ENCODE results near the gene ARHGAP25.
A peak's percentile ranks its signal among the peaks of the same experiment; 100 is the strongest.

Gene ARHGAP25

GRCh38 chr2:68734688-68735525 lies at the start of gene ARHGAP25:
TSS of gene ARHGAP25 (plus strand) at chr2:68734811. CDS start at chr2:68735200, 389 bp downstream.
- Mint-ChIP-seq H3K4me3 (no peak within 1 kb of the TSS), H3K36me3 (no peaks in the 10 kb centered on the region), H3K4me1 (peaks cover 40% of the 10 kb centered on the region), H3K9me3 (no peaks in the 10 kb centered on the region), H3K27me3 (no peaks in the 10 kb centered on the region), H3K27ac (no peak within 1 kb of the TSS)

GRCh38 chr2:68686178-68686577 lies 48.4 kb upstream of the ARHGAP25 start:
- no peak overlapping the region for H3K27ac Mint-ChIP-seq
- peaks cover 2% of the 10 kb centered on the region for H3K27me3 Mint-ChIP-seq
- H3K4me1 Mint-ChIP-seq: peaks cover 15% of the 10 kb centered on the region
- H3K36me3 Mint-ChIP-seq: no peaks in the 10 kb centered on the region
- no peak overlapping the region for H3K4me3 Mint-ChIP-seq
- H3K9me3 Mint-ChIP-seq: no peaks in the 10 kb centered on the region

GRCh38 chr2:68687018-68687417 lies 47.6 kb upstream of the ARHGAP25 start:
- Mint-ChIP-seq H3K27ac (no peak overlapping the region), H3K9me3 (no peaks in the 10 kb centered on the region), H3K27me3 (peaks cover 2% of the 10 kb centered on the region), H3K36me3 (no peaks in the 10 kb centered on the region), H3K4me3 (no peak overlapping the region), H3K4me1 (peaks cover 15% of the 10 kb centered on the region)

GRCh38 chr2:68689553-68690537 lies 44.8 kb upstream of the ARHGAP25 start:
- Mint-ChIP-seq H3K4me1 (peaks cover 15% of the 10 kb centered on the region), H3K27me3 (peaks cover 2% of the 10 kb centered on the region), H3K9me3 (no peaks in the 10 kb centered on the region), H3K36me3 (no peaks in the 10 kb centered on the region), H3K27ac (peak overlapping the region; percentile 5), H3K4me3 (no peak overlapping the region)

- Mint-ChIP-seq H3K27ac (no peak overlapping the region), H3K9me3 (no peaks in the 10 kb centered on the region), H3K4me3 (no peak overlapping the region), H3K36me3 (no peaks in the 10 kb centered on the region), H3K27me3 (peaks cover 2% of the 10 kb centered on the region), H3K4me1 (peaks cover 15% of the 10 kb centered on the region)
Measured at GRCh38 chr2:68690851-68691250, 43.8 kb upstream of the ARHGAP25 start.

- Mint-ChIP-seq H3K4me3 (no peak overlapping the region), H3K4me1 (peaks cover 15% of the 10 kb centered on the region), H3K36me3 (no peaks in the 10 kb centered on the region), H3K27ac (no peak overlapping the region), H3K9me3 (no peaks in the 10 kb centered on the region), H3K27me3 (peaks cover 2% of the 10 kb centered on the region)
Measured at GRCh38 chr2:68692511-68692910, 42.1 kb upstream of the ARHGAP25 start.

GRCh38 chr2:68693951-68694350 lies 40.7 kb upstream of the ARHGAP25 start:
- H3K4me3 Mint-ChIP-seq: no peak overlapping the region
- H3K27me3 Mint-ChIP-seq: peaks cover 2% of the 10 kb centered on the region
- H3K9me3 Mint-ChIP-seq: no peaks in the 10 kb centered on the region
- H3K27ac Mint-ChIP-seq: no peak overlapping the region
- no peaks in the 10 kb centered on the region for H3K36me3 Mint-ChIP-seq
- H3K4me1 Mint-ChIP-seq: peaks cover 13% of the 10 kb centered on the region

GRCh38 chr2:68695971-68696370 lies 38.6 kb upstream of the ARHGAP25 start:
- Mint-ChIP-seq H3K9me3 (no peaks in the 10 kb centered on the region), H3K4me1 (no peaks in the 10 kb centered on the region), H3K27me3 (peaks cover 2% of the 10 kb centered on the region), H3K27ac (no peak overlapping the region), H3K4me3 (no peak overlapping the region), H3K36me3 (peaks cover 1% of the 10 kb centered on the region)

- H3K9me3 Mint-ChIP-seq: no peaks in the 10 kb centered on the region
- no peak overlapping the region for H3K4me3 Mint-ChIP-seq
- no peaks in the 10 kb centered on the region for H3K4me1 Mint-ChIP-seq
- H3K36me3 Mint-ChIP-seq: peaks cover 1% of the 10 kb centered on the region
- peaks cover 2% of the 10 kb centered on the region for H3K27me3 Mint-ChIP-seq
- no peak overlapping the region for H3K27ac Mint-ChIP-seq
Measured at GRCh38 chr2:68696554-68696953, 38.1 kb upstream of the ARHGAP25 start.

- Mint-ChIP-seq H3K4me1 (no peaks in the 10 kb centered on the region), H3K27ac (no peak overlapping the region), H3K4me3 (no peak overlapping the region), H3K27me3 (no peaks in the 10 kb centered on the region), H3K36me3 (peaks cover 1% of the 10 kb centered on the region), H3K9me3 (no peaks in the 10 kb centered on the region)
Measured at GRCh38 chr2:68698567-68699377, 35.8 kb upstream of the ARHGAP25 start.

GRCh38 chr2:68700560-68700959 lies 34.1 kb upstream of the ARHGAP25 start:
- H3K9me3 Mint-ChIP-seq: no peaks in the 10 kb centered on the region
- H3K4me3 Mint-ChIP-seq: no peak overlapping the region
- H3K27me3 Mint-ChIP-seq: no peaks in the 10 kb centered on the region
- H3K27ac Mint-ChIP-seq: no peak overlapping the region
- peaks cover 1% of the 10 kb centered on the region for H3K36me3 Mint-ChIP-seq
- no peaks in the 10 kb centered on the region for H3K4me1 Mint-ChIP-seq

GRCh38 chr2:68706637-68707036 lies 28.0 kb upstream of the ARHGAP25 start:
- Mint-ChIP-seq H3K4me1 (peaks cover 14% of the 10 kb centered on the region), H3K4me3 (no peak overlapping the region), H3K27me3 (no peaks in the 10 kb centered on the region), H3K27ac (no peak overlapping the region), H3K9me3 (no peaks in the 10 kb centered on the region), H3K36me3 (no peaks in the 10 kb centered on the region)

GRCh38 chr2:68708629-68709028 lies 26.0 kb upstream of the ARHGAP25 start:
- H3K4me1 Mint-ChIP-seq: peaks cover 21% of the 10 kb centered on the region
- H3K27ac Mint-ChIP-seq: no peak overlapping the region
- no peaks in the 10 kb centered on the region for H3K27me3 Mint-ChIP-seq
- H3K9me3 Mint-ChIP-seq: no peaks in the 10 kb centered on the region
- H3K4me3 Mint-ChIP-seq: no peak overlapping the region
- H3K36me3 Mint-ChIP-seq: no peaks in the 10 kb centered on the region

GRCh38 chr2:68709421-68709911 lies 25.1 kb upstream of the ARHGAP25 start:
- Mint-ChIP-seq H3K4me1 (peaks cover 30% of the 10 kb centered on the region), H3K4me3 (no peak overlapping the region), H3K27ac (peak overlapping the region; percentile 64), H3K36me3 (no peaks in the 10 kb centered on the region), H3K27me3 (no peaks in the 10 kb centered on the region), H3K9me3 (no peaks in the 10 kb centered on the region)

- Mint-ChIP-seq H3K4me1 (peaks cover 38% of the 10 kb centered on the region), H3K27me3 (no peaks in the 10 kb centered on the region), H3K27ac (no peak overlapping the region), H3K4me3 (no peak overlapping the region), H3K36me3 (no peaks in the 10 kb centered on the region), H3K9me3 (no peaks in the 10 kb centered on the region)
Measured at GRCh38 chr2:68710336-68710735, 24.3 kb upstream of the ARHGAP25 start.
